ENCODE data around the gene NR6A1. TPM values are rescaled to one million over a fixed set of nuclear protein-coding genes. Genes with fewer than 3 reads are reported as not detected.
A peak's percentile ranks its signal among the peaks of the same experiment; 100 is the strongest.

NR6A1 gene
- polyA plus RNA-seq, 2 of the 4 experiments (the other 2 are of a cell fraction), result 1.7 to 3.3 TPM

- TF ChIP-seq ATOH8 (CRISPR knock-in tag; IDR thresholded peaks at IDR 0.05; ENCODE audit: low read depth) (no peak), HOXA7 (CRISPR knock-in tag; IDR thresholded peaks at IDR 0.05) (no peak), POLR2A (IDR thresholded peaks at IDR 0.05; ENCODE audit: low read length) (no peak)
These were observed 15.9 kb upstream of the NR6A1 start (continued) for GRCh38 chr9:124786881-124787573.

GRCh38 chr9:124784509-124784908 is 13.4 kb upstream of the NR6A1 start:
- no peak for DNase-seq (ENCODE audit: low read depth in 1 of 2, low spot score in 1 of 2)
- H3K9me3 ChIP-seq, result no peaks in the 10 kb centered on the region

GRCh38 chr9:124783830-124784229 is 12.7 kb upstream of the NR6A1 start:
- ChIA-PET CTCF (interaction anchor here (2.1 to 37.7 kb wide), 4 partner anchors 9 to 63 kb away, joined by 7 to 2512 read pairs (median 403); partner anchors contain the start of genes ARPC5L, NR6A1, RPL35 and WDR38), POLR2A (no interaction called here)
- 87% methylated on average over 2 of the region's 2 CpGs for WGBS (ENCODE audit: missing lambda C conversion rate)
- H3K9me3 ChIP-seq, result no peaks in the 10 kb centered on the region
- H3K4me2 ChIP-seq, result no peak overlapping the region
- TF ChIP-seq HOXA7 (CRISPR knock-in tag; IDR thresholded peaks at IDR 0.05) (no peak), ZFP36 (IDR thresholded peaks at IDR 0.05; ENCODE audit: borderline replicate concordance, partially characterized antibody) (peak; percentile 85), TP53 (CRISPR knock-in tag; IDR thresholded peaks at IDR 0.05) (no peak)
- H3K4me3 ChIP-seq, result no peak overlapping the region
- DNase-seq (ENCODE audit: low read depth in 1 of 2, low spot score in 1 of 2) (no peak), ATAC-seq (no peak), FAIRE-seq (no peak)
- H3K27ac ChIP-seq, result peak overlapping the region in 1 of 2 experiments; percentile 59; a peak in 2 of 6 replicates
- H3K4me1 ChIP-seq, result peaks cover 38% of the 10 kb centered on the region

More at GRCh38 chr9:124784509-124784908, 13.4 kb upstream of the NR6A1 start:
- ChIA-PET POLR2A (no interaction called here), CTCF (interaction anchor here (2.1 to 37.7 kb wide), 3 partner anchors 10 to 62 kb away, joined by 7 to 2512 read pairs (median 785); partner anchors contain the start of genes ARPC5L, RPL35 and WDR38)
- no peak for FAIRE-seq
- TF ChIP-seq RCOR1 (IDR thresholded peaks at IDR 0.05; ENCODE audit: low read depth, low read length), result no peak
- H3K4me2 ChIP-seq, result no peak overlapping the region
- WGBS (ENCODE audit: missing lambda C conversion rate), result 80% methylated on average over 2 of the region's 2 CpGs
- no peak overlapping the region for H3K27ac ChIP-seq
- no peak overlapping the region for H3K4me3 ChIP-seq
- peaks cover 31% of the 10 kb centered on the region for H3K4me1 ChIP-seq
- no peak for ATAC-seq

- POLR2A ChIA-PET, result no interaction called here
- CTCF ChIA-PET, result interaction anchor here (0.5 to 37.7 kb wide), 5 partner anchors 9 to 138 kb away, joined by 3 to 2512 read pairs (median 21); partner anchors contain the start of genes ARPC5L, NR6A1, RPL35 and WDR38
- H3K4me2 ChIP-seq, result no peak overlapping the region
- H3K27ac ChIP-seq, result peak overlapping the region in 1 of 2 experiments; percentile 59; a peak in 2 of 6 replicates
- H3K9me3 ChIP-seq, result no peaks in the 10 kb centered on the region
- peaks cover 44% of the 10 kb centered on the region for H3K4me1 ChIP-seq
- H3K4me3 ChIP-seq, result no peak overlapping the region
- ATAC-seq (no peak), FAIRE-seq (no peak), DNase-seq (ENCODE audit: low read depth in 1 of 2, low spot score in 1 of 2) (no peak)
- WGBS (ENCODE audit: missing lambda C conversion rate), result 75% methylated on average over 9 of the region's 13 CpGs
- TF ChIP-seq MYC (IDR thresholded peaks at IDR 0.05; ENCODE audit: borderline replicate concordance, low read length) (no peak), RCOR1 (IDR thresholded peaks at IDR 0.05; ENCODE audit: low read depth, low read length) (no peak), MAFK (IDR thresholded peaks at IDR 0.05; ENCODE audit: partially characterized antibody) (no peak), HES2 (IDR thresholded peaks at IDR 0.05) (no peak), JUN (IDR thresholded peaks at IDR 0.05) (no peak), TP53 (CRISPR knock-in tag; IDR thresholded peaks at IDR 0.05) (no peak), HOXA7 (CRISPR knock-in tag; IDR thresholded peaks at IDR 0.05) (no peak), FOSL2 (IDR thresholded peaks at IDR 0.05) (no peak), FOSL2 (CRISPR knock-in tag; IDR thresholded peaks at IDR 0.05) (no peak), PHF8 (IDR thresholded peaks at IDR 0.05; ENCODE audit: borderline replicate concordance, low read depth) (no peak)
These were observed 11.8 kb upstream of the NR6A1 start for GRCh38 chr9:124782661-124783574.

Measured in A549 (cell line).